Mesothelial cell of epicardium (in vitro differentiated cells): ENCODE results near the gene ADCY2. TPM values are rescaled to one million over a fixed set of nuclear protein-coding genes. Genes with fewer than 3 reads are reported as not detected.

ENCODE experiments used
- DNase-seq, 2 experiments: peaks; one replicate each; pipeline ENCODE4 v3.0.0; 2021; ENCODE audit warnings: low spot score in 2 of 2; ENCODE audit not compliant: unreplicated experiment in 2 of 2
- H3K27ac Mint-ChIP-seq: 2 replicates; pipeline ENCODE4 v1.8.0; 2021; ENCODE audit warnings: mixed read lengths
- H3K27me3 Mint-ChIP-seq: 2 replicates; pipeline ENCODE4 v1.8.0; 2021; ENCODE audit warnings: low read depth, mixed read lengths
- H3K36me3 Mint-ChIP-seq: 2 replicates; pipeline ENCODE4 v1.8.0; 2021; ENCODE audit warnings: mixed read lengths
- H3K4me1 Mint-ChIP-seq: 2 replicates; pipeline ENCODE4 v1.8.0; 2021; ENCODE audit warnings: mixed read lengths
- H3K4me3 Mint-ChIP-seq: 2 replicates; pipeline ENCODE4 v1.8.0; 2021; ENCODE audit warnings: mild to moderate bottlenecking, moderate library complexity, mixed read lengths
- H3K9me3 Mint-ChIP-seq: 2 replicates; pipeline ENCODE4 v1.8.0; 2021; ENCODE audit warnings: mixed read lengths
- CTCF ChIP-seq: fragments of 200-600 bp; sonication (generic); IDR thresholded peaks from one replicate; pipeline ENCODE4 v1.5.0; 2021; ENCODE audit warnings: antibody characterized with exemption; ENCODE audit not compliant: unreplicated experiment
- total RNA-seq: library from RNA; stranded (reverse); gene quantifications from 3 replicates; pipeline ENCODE4 v1.2.1, GENCODE V29; 2021

Gene ADCY2
- total RNA-seq, 1 donor from 2014 or later: 3.0 TPM

- no peak for DNase-seq
- no peaks in the 10 kb centered on the region for H3K4me1 Mint-ChIP-seq
- H3K36me3 Mint-ChIP-seq: no peaks in the 10 kb centered on the region
- H3K27ac Mint-ChIP-seq: no peak overlapping the region
- H3K4me3 Mint-ChIP-seq: no peak overlapping the region
- H3K9me3 Mint-ChIP-seq: no peaks in the 10 kb centered on the region
- H3K27me3 Mint-ChIP-seq: peaks cover 5% of the 10 kb centered on the region
- TF ChIP-seq CTCF: no peak
These were observed 439.0 kb downstream of the ADCY2 start for GRCh38 chr5:7834982-7835381.

- H3K27ac Mint-ChIP-seq: no peak overlapping the region
- no peak for DNase-seq
- no peak for TF ChIP-seq CTCF
- peaks cover 2% of the 10 kb centered on the region for H3K27me3 Mint-ChIP-seq
- peaks cover 12% of the 10 kb centered on the region for H3K9me3 Mint-ChIP-seq
- no peak overlapping the region for H3K4me3 Mint-ChIP-seq
- no peaks in the 10 kb centered on the region for H3K36me3 Mint-ChIP-seq
- no peaks in the 10 kb centered on the region for H3K4me1 Mint-ChIP-seq
These were observed 441.5 kb downstream of the ADCY2 start for GRCh38 chr5:7837403-7837802.

GRCh38 chr5:7842531-7842930 lies 446.6 kb downstream of the ADCY2 start:
- DNase-seq: no peak
- no peak for TF ChIP-seq CTCF
- peaks cover 43% of the 10 kb centered on the region for H3K27me3 Mint-ChIP-seq
- no peaks in the 10 kb centered on the region for H3K36me3 Mint-ChIP-seq
- no peaks in the 10 kb centered on the region for H3K4me1 Mint-ChIP-seq
- H3K27ac Mint-ChIP-seq: no peak overlapping the region
- no peak overlapping the region for H3K4me3 Mint-ChIP-seq
- peaks cover 12% of the 10 kb centered on the region for H3K9me3 Mint-ChIP-seq

GRCh38 chr5:7844901-7845300 lies 449.0 kb downstream of the ADCY2 start:
- DNase-seq: no peak
- TF ChIP-seq CTCF: no peak
- no peak overlapping the region for H3K4me3 Mint-ChIP-seq
- H3K9me3 Mint-ChIP-seq: peaks cover 12% of the 10 kb centered on the region
- H3K4me1 Mint-ChIP-seq: no peaks in the 10 kb centered on the region
- no peaks in the 10 kb centered on the region for H3K36me3 Mint-ChIP-seq
- H3K27me3 Mint-ChIP-seq: peaks cover 61% of the 10 kb centered on the region
- no peak overlapping the region for H3K27ac Mint-ChIP-seq

- peaks cover 11% of the 10 kb centered on the region for H3K9me3 Mint-ChIP-seq
- no peak overlapping the region for H3K4me3 Mint-ChIP-seq
- no peaks in the 10 kb centered on the region for H3K4me1 Mint-ChIP-seq
- H3K27ac Mint-ChIP-seq: no peak overlapping the region
- no peak for DNase-seq
- H3K36me3 Mint-ChIP-seq: no peaks in the 10 kb centered on the region
- no peak for TF ChIP-seq CTCF
- H3K27me3 Mint-ChIP-seq: peaks cover 61% of the 10 kb centered on the region
These were observed 449.6 kb downstream of the ADCY2 start for GRCh38 chr5:7845557-7845956.

- H3K27ac Mint-ChIP-seq: no peak overlapping the region
These were observed 450.4 kb downstream of the ADCY2 start for GRCh38 chr5:7846327-7846726.

More at GRCh38 chr5:7846327-7846726, 450.4 kb downstream of the ADCY2 start:
- no peaks in the 10 kb centered on the region for H3K36me3 Mint-ChIP-seq
- no peak for DNase-seq
- peaks cover 3% of the 10 kb centered on the region for H3K9me3 Mint-ChIP-seq
- TF ChIP-seq CTCF: no peak
- peaks cover 3% of the 10 kb centered on the region for H3K4me1 Mint-ChIP-seq
- H3K4me3 Mint-ChIP-seq: no peak overlapping the region
- peaks cover 61% of the 10 kb centered on the region for H3K27me3 Mint-ChIP-seq
